ENCODE results near the gene DIRAS3. TPM values are rescaled to one million over a fixed set of nuclear protein-coding genes. Genes with fewer than 3 reads are reported as not detected.

DIRAS3 gene, protein sequence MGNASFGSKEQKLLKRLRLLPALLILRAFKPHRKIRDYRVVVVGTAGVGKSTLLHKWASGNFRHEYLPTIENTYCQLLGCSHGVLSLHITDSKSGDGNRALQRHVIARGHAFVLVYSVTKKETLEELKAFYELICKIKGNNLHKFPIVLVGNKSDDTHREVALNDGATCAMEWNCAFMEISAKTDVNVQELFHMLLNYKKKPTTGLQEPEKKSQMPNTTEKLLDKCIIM
- total RNA-seq = 1 to 10 TPM in 2 of 4 donors, under 1 TPM in 2; 0.57 to 1.3 (median 0.86) TPM

DNA sequence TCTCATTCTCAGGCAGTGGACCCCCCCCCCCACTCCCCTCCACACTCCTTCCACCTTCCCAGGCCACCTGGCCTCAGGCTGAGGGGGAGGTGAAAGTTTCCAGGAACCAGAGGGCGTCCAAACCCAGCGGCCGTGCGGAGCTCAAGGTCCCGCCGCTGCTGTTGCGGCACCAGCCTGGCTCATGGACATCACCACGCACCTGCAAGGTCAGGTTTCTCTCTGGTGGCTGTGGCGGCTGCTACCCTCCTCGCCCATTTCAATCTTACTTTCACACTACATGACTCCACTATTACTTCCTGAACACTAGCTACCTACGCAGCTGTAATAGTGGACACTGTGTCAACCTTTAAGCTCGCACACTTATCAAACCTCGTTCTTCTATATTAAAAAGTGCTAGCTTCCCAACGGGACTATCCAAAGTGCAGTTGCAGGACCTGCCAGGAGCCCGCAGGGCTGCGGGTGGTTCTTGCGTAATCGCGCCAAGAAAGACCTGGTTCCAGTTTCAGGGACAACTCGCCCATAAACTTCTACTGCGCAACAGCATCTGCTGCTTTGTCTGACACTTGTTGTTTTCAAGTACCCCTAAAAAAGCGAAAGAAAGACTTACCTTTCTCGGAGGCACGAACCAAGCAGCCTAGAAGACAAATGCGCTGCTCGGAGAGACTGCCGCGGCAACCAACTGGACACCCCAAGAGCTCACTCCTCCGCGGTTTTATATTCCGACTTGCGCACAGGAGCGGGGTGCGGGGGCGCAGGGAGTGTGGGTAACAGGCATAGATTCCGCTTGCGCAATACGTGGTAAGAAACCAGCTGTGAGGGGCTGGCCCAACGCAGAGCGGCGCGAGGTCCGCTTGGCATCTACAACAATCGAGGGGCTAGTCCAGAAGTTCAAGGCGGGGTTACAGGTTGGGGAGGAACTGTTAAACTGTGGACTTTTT lies at the start of gene DIRAS3:
TSS of gene DIRAS3 (minus strand) at position 687 of the 938 bp plus-strand sequence. CDS start 3,330 bp downstream, outside the sequence.
- H3K27ac ChIP-seq = no peak within 1 kb of the TSS

DNA sequence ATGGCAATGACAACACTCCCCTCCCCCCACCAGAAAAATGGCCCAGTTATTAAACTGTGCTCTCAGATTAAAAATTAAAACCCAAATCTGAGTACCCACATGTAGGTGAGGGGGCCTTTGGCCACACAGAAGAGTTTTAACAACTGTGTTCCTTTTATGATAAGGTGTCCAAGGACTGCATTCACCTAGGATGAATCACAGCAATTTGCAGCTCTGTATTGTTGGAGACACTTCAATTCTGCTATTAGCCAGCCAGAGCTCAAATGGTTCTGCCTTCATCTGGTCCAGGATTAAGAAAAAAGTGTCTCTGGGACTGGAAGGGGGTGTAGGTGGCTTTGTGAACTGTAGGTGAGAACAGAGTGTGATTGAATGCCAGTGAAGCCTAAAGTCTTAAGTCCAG lies 43.3 kb upstream of the DIRAS3 start:
- no peak for DNase-seq
- TF ChIP-seq, protein P1, sequence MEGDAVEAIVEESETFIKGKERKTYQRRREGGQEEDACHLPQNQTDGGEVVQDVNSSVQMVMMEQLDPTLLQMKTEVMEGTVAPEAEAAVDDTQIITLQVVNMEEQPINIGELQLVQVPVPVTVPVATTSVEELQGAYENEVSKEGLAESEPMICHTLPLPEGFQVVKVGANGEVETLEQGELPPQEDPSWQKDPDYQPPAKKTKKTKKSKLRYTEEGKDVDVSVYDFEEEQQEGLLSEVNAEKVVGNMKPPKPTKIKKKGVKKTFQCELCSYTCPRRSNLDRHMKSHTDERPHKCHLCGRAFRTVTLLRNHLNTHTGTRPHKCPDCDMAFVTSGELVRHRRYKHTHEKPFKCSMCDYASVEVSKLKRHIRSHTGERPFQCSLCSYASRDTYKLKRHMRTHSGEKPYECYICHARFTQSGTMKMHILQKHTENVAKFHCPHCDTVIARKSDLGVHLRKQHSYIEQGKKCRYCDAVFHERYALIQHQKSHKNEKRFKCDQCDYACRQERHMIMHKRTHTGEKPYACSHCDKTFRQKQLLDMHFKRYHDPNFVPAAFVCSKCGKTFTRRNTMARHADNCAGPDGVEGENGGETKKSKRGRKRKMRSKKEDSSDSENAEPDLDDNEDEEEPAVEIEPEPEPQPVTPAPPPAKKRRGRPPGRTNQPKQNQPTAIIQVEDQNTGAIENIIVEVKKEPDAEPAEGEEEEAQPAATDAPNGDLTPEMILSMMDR (IDR thresholded peaks at IDR 0.05) = no peak
- TF ChIP-seq POLR2A (IDR thresholded peaks at IDR 0.05) = no peak
- Histone ChIP-seq H3K4me3 (no peak overlapping the region), H3K4me1 (no peaks in the 10 kb centered on the region), H3K36me3 (no peaks in the 10 kb centered on the region), H3K9me3 (no peaks in the 10 kb centered on the region), H3K27ac (no peak overlapping the region), H3K27me3 (no peaks in the 10 kb centered on the region)
- intact Hi-C loops (cut with DNase I) = no loop called here

More for the DNA sequence above, at the start of gene DIRAS3:
- TF ChIP-seq POLR2A (IDR thresholded peaks at IDR 0.05) = no peak
- TF ChIP-seq, protein P1 (IDR thresholded peaks at IDR 0.05) = no peak
- WGBS, 2 donors = 46 to 71% methylated on average over 37 to 41 of the region's 45 CpGs
- H3K4me3 ChIP-seq = peak within 1 kb of the TSS; percentile 31 to 59 (median 42)
- no peak for DNase-seq
- H3K4me1 ChIP-seq = peaks cover 0 to 11% (median 0%) of the 10 kb centered on the region in 3 donors
- H3K9me3 ChIP-seq = peaks cover 0 to 3% (median 0%) of the 10 kb centered on the region in 3 donors
- H3K27me3 ChIP-seq = peaks cover 0 to 6% (median 0%) of the 10 kb centered on the region in 4 donors
- intact Hi-C loops (cut with DNase I) = no loop called here
- H3K36me3 ChIP-seq = peaks cover 0 to 5% (median 0%) of the 10 kb centered on the region in 3 donors

DNA sequence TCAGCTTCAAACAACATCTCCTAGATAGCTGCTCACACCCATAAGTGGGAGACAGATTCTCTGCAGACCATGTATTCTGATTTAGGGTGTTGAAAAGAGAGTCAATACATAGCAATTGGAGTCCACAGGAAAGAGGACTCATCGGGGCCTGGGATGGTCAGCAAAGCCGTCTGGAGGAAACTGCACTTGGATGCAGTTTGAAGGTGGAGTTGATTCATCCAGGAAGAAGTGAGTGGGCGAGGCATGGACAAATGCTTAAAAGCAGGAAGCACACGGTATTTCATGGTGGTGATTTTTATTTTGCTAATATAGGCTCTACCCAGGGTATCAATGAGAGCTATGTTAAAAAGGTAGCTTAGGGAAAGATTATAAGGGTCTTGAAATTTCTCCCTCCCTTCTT lies 36.8 kb upstream of the DIRAS3 start:
- intact Hi-C loops (cut with DNase I) = no loop called here
- TF ChIP-seq, protein P1 (IDR thresholded peaks at IDR 0.05) = no peak
- TF ChIP-seq POLR2A (IDR thresholded peaks at IDR 0.05) = no peak
- H3K27me3 ChIP-seq = no peaks in the 10 kb centered on the region
- no peak overlapping the region for H3K4me3 ChIP-seq
- 65 to 76% methylated on average over 4 of the region's 4 CpGs for WGBS, 2 donors
- no peak for DNase-seq
- no peak overlapping the region for H3K27ac ChIP-seq
- no peaks in the 10 kb centered on the region for H3K36me3 ChIP-seq
- H3K9me3 ChIP-seq = no peaks in the 10 kb centered on the region
- no peaks in the 10 kb centered on the region for H3K4me1 ChIP-seq

DNA sequence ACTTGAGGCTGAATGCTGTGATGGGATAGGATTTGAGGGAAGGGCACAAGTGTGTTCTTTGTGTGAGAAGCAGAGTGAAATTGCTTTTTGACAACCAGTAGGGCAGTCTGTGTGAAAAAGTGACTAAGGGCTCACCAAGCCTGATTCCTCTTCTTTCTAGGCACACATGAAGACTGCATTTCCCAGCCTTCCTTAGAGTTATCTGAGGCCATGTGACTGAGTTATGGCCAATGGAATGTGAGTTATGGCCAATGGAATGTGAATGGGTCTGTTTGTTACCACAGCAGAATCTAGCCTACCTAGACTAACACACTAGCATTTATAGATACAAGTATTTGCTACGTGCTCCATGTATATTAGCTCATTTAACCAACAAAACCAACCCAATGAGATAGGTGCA lies 35.3 kb upstream of the DIRAS3 start:
- Histone ChIP-seq H3K4me1 (no peaks in the 10 kb centered on the region), H3K27me3 (no peaks in the 10 kb centered on the region), H3K9me3 (no peaks in the 10 kb centered on the region), H3K4me3 (no peak overlapping the region), H3K27ac (no peak overlapping the region), H3K36me3 (no peaks in the 10 kb centered on the region)
- TF ChIP-seq, protein P1 (IDR thresholded peaks at IDR 0.05) = no peak
- TF ChIP-seq POLR2A (IDR thresholded peaks at IDR 0.05) = no peak
- WGBS, 2 donors = 83 to 100% methylated on average over 1 of the region's 1 CpG
- intact Hi-C loops (cut with DNase I) = no loop called here
- DNase-seq = no peak

DNA sequence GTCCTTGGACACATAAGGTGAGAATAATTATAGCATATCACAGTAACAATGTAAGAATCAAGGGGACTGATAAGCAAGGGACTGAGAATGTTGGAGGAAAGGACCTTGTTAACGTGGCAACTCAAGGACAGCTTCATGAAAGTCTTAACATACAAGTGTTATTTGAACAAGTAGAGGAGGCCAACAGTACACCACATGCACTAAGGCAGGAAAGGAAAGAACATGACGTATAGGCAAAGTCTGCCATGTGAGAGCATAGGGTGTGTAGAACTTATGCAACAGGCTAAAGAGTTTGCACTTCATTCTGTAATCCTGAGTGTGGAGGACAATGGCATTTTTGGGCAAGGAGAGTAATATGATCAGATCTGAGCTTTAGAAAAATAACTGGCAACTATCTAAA lies 33.3 kb upstream of the DIRAS3 start:
- DNase-seq = no peak

More for the DNA sequence above, 33.3 kb upstream of the DIRAS3 start:
- TF ChIP-seq POLR2A (IDR thresholded peaks at IDR 0.05) = no peak
- TF ChIP-seq, protein P1 (IDR thresholded peaks at IDR 0.05) = no peak
- intact Hi-C loops (cut with DNase I) = no loop called here
- H3K9me3 ChIP-seq = no peaks in the 10 kb centered on the region
- no peak overlapping the region for H3K4me3 ChIP-seq
- H3K27me3 ChIP-seq = no peaks in the 10 kb centered on the region
- H3K27ac ChIP-seq = no peak overlapping the region
- no peaks in the 10 kb centered on the region for H3K4me1 ChIP-seq
- no peaks in the 10 kb centered on the region for H3K36me3 ChIP-seq
- WGBS, 2 donors = 63 to 69% methylated on average over 2 of the region's 2 CpGs

Data from esophagus squamous epithelium (tissue), 5 donors.